Body of pancreas (tissue), 4 donors: ENCODE data around the gene CSAD. TPM values are rescaled to one million over a fixed set of nuclear protein-coding genes. Genes with fewer than 3 reads are reported as not detected.
A peak's percentile ranks its signal among the peaks of the same experiment; 100 is the strongest.

Source experiments
- ATAC-seq: fragments of 150-250 bp; one replicate; pipeline ENCODE4 v1.9.1; 2016
- DNase-seq, 4 donors: peaks; one replicate each; pipeline ENCODE4 v3.0.0-alpha.2; 2019
- H3K27ac ChIP-seq, 4 donors: fragments of 200-600 bp; sonication (generic); 1 replicate in 3 of 4; 2 replicates in 1 of 4; pipeline versions ENCODE4 v1.5.1 to v1.6.1; 2016 to 2019; ENCODE audit warnings: mild to moderate bottlenecking in 1 of 4, mixed read lengths in 1 of 4, moderate library complexity in 1 of 4
- H3K27me3 ChIP-seq, 2 donors: fragments of 200-600 bp; sonication (generic); one replicate each; pipeline ENCODE4 v1.6.0; 2016; ENCODE audit warnings: mild to moderate bottlenecking in 1 of 2
- H3K36me3 ChIP-seq, 2 donors: fragments of 200-600 bp; sonication (generic); replicated peaks in 1 of 2; 2 replicates each; pipeline ENCODE4 v1.5.1; 2016; ENCODE audit warnings: low read depth in 2 of 2; ENCODE audit not compliant: insufficient read depth in 1 of 2
- H3K4me1 ChIP-seq: fragments of 200-600 bp; sonication (generic); one replicate; pipeline ENCODE4 v1.6.0; 2016
- H3K4me3 ChIP-seq, 2 donors: fragments of 200-600 bp; sonication (generic); 1 replicate in 1 of 2; 2 replicates in 1 of 2; pipeline ENCODE4 v1.5.1; 2016 to 2019
- H3K9me3 ChIP-seq, 3 donors: fragments of 200-600 bp; sonication (generic); 1 replicate in 2 of 3; 2 replicates in 1 of 3; pipeline ENCODE4 v1.5.1; 2016
- POLR2A ChIP-seq, 3 donors: fragments of 450-650 bp; IDR thresholded peaks; one replicate each; pipeline ENCODE4 v1.6.1; 2016; ENCODE audit warnings: antibody characterized with exemption in 3 of 3, mild to moderate bottlenecking in 2 of 3
- WGBS, 2 donors: methylation state at CpG; one replicate each; pipeline ENCODE4 v1.1.5; 2017; 5-methylcytosine and 5-hydroxymethylcytosine counted together
- intact Hi-C: fragments of 100-400 bp; cut with DNase I; formaldehyde crosslinking; loops from one replicate; pipeline ENCODE4 v1.15.1; 2023
- total RNA-seq, 2 donors: library from RNA; depleted of rRNA; stranded (reverse); fragments of >200 nt; gene quantifications; one replicate each; pipeline ENCODE4 v1.1.0, GENCODE V29; 2016
- TF ChIP-seq, protein P1 (sequence below), 7 experiments: fragments of 450-650 bp in 4 of 7; fragments of 200-600 bp in 3 of 7; sonication (generic) in 3 of 7; IDR thresholded peaks; one replicate each; pipeline ENCODE4 v1.5.1; 2016 to 2019; ENCODE audit warnings: antibody characterized with exemption in 7 of 7

Gene CSAD, protein sequence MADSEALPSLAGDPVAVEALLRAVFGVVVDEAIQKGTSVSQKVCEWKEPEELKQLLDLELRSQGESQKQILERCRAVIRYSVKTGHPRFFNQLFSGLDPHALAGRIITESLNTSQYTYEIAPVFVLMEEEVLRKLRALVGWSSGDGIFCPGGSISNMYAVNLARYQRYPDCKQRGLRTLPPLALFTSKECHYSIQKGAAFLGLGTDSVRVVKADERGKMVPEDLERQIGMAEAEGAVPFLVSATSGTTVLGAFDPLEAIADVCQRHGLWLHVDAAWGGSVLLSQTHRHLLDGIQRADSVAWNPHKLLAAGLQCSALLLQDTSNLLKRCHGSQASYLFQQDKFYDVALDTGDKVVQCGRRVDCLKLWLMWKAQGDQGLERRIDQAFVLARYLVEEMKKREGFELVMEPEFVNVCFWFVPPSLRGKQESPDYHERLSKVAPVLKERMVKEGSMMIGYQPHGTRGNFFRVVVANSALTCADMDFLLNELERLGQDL
- total RNA-seq = 10 to 100 TPM; 31.4 to 64.3 TPM

DNA sequence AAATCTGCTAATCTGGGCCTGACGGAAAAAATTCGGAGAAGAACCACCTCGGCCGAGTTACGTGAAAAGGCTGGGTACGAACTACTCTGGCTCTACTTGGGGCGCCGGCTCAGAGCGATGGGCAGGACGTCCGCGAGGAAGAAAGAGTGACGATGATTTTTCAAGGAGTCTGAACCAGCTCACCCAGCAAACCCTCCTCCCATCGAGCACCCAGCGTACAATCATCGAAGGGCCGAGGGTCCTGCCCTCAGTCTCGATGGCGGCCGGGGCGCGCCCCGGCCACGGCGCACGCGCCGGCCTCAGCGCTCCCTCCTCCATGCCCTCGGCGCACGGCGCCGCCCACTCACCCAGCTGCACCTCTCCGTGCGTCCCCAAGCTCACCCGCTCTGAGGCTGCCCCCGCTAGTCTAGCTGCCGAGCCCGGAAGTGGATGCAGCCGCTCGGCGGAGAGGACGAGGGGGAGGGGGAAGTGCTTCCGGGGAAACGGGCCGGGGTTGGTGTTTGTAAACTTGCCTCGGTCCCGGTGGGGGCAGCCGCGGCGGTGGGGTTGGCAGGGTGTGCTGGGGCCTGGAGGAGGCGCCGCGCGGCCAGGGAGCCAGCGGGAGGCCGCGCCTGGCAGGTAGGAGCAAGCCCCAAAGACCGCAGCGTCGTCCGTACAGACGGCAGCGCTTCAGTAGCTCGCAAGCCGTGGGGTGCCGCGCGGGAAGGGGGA is at the start of gene CSAD, which contains the start of gene ZNF740:
Gene CSAD, minus strand, starts transcription at position 706 of the 711 bp plus-strand sequence. CDS start 7,455 bp downstream, outside the sequence.
Gene ZNF740, plus strand, starts transcription at position 503 of the 711 bp plus-strand sequence. CDS start 1,262 bp downstream, outside the sequence.
- WGBS, 2 donors = 0 to 3% methylated on average over 16 to 66 of the region's 70 CpGs
- peak; percentile 60 to 81 (median 78) for TF ChIP-seq POLR2A (IDR thresholded peaks at IDR 0.05)
- TF ChIP-seq, protein P1, sequence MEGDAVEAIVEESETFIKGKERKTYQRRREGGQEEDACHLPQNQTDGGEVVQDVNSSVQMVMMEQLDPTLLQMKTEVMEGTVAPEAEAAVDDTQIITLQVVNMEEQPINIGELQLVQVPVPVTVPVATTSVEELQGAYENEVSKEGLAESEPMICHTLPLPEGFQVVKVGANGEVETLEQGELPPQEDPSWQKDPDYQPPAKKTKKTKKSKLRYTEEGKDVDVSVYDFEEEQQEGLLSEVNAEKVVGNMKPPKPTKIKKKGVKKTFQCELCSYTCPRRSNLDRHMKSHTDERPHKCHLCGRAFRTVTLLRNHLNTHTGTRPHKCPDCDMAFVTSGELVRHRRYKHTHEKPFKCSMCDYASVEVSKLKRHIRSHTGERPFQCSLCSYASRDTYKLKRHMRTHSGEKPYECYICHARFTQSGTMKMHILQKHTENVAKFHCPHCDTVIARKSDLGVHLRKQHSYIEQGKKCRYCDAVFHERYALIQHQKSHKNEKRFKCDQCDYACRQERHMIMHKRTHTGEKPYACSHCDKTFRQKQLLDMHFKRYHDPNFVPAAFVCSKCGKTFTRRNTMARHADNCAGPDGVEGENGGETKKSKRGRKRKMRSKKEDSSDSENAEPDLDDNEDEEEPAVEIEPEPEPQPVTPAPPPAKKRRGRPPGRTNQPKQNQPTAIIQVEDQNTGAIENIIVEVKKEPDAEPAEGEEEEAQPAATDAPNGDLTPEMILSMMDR (IDR thresholded peaks at IDR 0.05) = peak in 1 of 7 experiments; percentile 6
- Histone ChIP-seq H3K4me1 (peaks cover 41% of the 10 kb centered on the region), H3K4me3 (peak within 1 kb of the TSS; percentile 82 to 98), H3K27me3 (no peaks in the 10 kb centered on the region), H3K9me3 (no peaks in the 10 kb centered on the region), H3K36me3 (peaks cover 0 to 14% of the 10 kb centered on the region in 2 donors), H3K27ac (peak within 1 kb of the TSS; percentile 91 to 98 (median 96))
- intact Hi-C loops = no loop called here
- ATAC-seq = peak; percentile 98
- DNase-seq = peak; percentile 96 to 98 (median 97)

DNA sequence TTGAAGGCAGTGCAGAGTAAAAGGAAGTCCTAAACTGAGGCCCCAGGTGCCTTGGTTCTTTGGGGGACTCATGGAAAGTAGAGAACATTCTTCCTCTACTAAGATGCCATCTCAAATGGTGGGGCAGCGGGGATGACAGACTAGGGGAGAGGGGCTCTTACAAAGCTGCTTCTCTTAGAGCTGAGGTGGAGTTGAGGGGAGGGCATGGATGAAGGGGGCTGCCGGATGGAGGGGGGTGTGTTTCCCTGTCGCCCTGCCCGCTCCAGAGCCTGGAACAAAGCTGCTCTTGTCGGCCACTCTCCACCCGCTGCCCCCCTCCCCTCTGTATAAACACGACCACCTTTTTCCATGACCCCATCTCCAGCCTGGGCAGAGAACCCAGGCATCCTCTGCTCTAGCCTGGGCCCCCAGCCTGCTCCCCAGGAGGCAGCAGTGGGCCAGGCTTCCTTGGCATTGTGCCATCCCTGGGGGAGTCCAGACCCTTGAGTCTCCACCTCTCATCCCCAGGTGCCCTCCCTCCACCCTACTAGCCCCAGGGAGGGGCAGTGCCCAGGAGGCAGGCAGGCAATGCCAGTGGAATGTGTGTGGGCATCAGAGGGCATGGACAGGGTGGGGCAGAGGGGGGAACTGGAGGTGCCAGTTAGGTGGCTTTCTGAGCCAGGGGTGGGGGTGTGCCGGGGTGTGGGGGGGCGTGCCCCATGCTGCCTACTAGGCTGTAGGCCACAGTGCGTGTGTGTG is 49.6 kb upstream of the CSAD start:
- no peak overlapping the region for H3K4me3 ChIP-seq
- peak; percentile 76 for ATAC-seq
- H3K4me1 ChIP-seq = peaks cover 30% of the 10 kb centered on the region
- intact Hi-C loops = no loop called here
- WGBS, 2 donors = 49 to 54% methylated on average over 6 to 10 of the region's 10 CpGs
- H3K27me3 ChIP-seq = no peaks in the 10 kb centered on the region
- peak overlapping the region; percentile 52 to 79 (median 74) for H3K27ac ChIP-seq
- DNase-seq = peak; percentile 57 to 84 (median 74)
- H3K9me3 ChIP-seq = no peaks in the 10 kb centered on the region
- no peaks in the 10 kb centered on the region for H3K36me3 ChIP-seq
- TF ChIP-seq, protein P1 (IDR thresholded peaks at IDR 0.05) = no peak
- TF ChIP-seq POLR2A (IDR thresholded peaks at IDR 0.05) = peak in 2 of 3 donors; percentile 8 to 18

DNA sequence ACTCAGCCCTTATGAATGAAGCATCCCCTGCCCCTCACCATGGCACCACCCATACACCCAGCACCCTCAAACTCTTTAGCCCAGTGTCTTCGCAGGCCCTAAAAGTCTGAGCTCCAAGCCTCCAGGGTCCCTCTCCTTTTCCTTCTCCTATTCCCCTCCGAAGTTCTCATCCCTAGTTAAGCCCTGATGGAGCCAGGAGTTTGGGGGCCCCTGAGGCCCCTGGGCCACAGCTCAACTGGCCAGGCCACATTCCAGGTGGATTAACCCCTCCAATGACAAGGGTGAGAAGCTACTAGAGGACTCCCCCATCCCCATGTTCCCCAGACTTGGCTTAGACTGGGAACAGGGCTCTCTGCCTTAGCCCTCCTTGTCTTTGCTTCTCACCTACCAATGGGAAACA is 48.7 kb upstream of the CSAD start:
- Histone ChIP-seq H3K27me3 (no peaks in the 10 kb centered on the region), H3K4me3 (no peak overlapping the region), H3K9me3 (no peaks in the 10 kb centered on the region), H3K36me3 (no peaks in the 10 kb centered on the region), H3K27ac (peak overlapping the region in 2 of 4 donors; percentile 77 to 79), H3K4me1 (peaks cover 30% of the 10 kb centered on the region)
- DNase-seq (no peak), ATAC-seq (no peak)
- 63 to 94% methylated on average over 2 of the region's 2 CpGs for WGBS, 2 donors
- TF ChIP-seq POLR2A (IDR thresholded peaks at IDR 0.05) = no peak
- TF ChIP-seq, protein P1 (IDR thresholded peaks at IDR 0.05) = no peak
- intact Hi-C loops = no loop called here

DNA sequence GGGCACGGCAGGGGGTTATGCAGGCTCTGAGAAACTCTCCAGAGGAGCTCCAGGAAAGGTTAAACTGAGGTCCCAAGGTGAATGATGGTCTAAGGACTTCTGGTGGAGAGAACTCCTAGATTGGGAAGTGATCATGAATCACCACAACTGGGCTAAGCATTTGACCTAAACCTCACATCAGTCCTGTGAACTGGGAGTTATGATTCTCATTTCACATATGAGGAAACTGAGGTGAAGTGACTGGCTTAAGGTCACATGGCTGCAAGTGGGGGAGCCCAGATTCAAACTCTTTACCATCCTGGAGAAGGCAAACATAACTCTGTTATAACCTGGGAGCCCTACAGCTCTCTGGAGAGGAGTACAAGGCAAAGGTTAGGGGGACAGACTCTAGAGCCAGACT is 47.1 kb upstream of the CSAD start:
- Histone ChIP-seq H3K9me3 (no peaks in the 10 kb centered on the region), H3K27me3 (no peaks in the 10 kb centered on the region), H3K36me3 (no peaks in the 10 kb centered on the region), H3K4me1 (peaks cover 36% of the 10 kb centered on the region), H3K4me3 (no peak overlapping the region), H3K27ac (no peak overlapping the region)
- DNase-seq = no peak
- no peak for ATAC-seq
- intact Hi-C loops = no loop called here
- TF ChIP-seq POLR2A (IDR thresholded peaks at IDR 0.05) = no peak
- TF ChIP-seq, protein P1 (IDR thresholded peaks at IDR 0.05) = no peak
- 88 to 100% methylated on average over 1 of the region's 1 CpG for WGBS, 2 donors
